Activated naive CD4-positive, alpha-beta T cell treated with anti-CD3 and anti-CD28 coated beads, Interleukin-2, amount 50 U/mL, for 72 hours (primary cell): ENCODE data around the gene NLRP7. TPM values are rescaled to one million over a fixed set of nuclear protein-coding genes. Genes with fewer than 3 reads are reported as not detected.
"Not testable (repeated sequence)": the region's sequence is repeated elsewhere in the genome, so short reads cannot be mapped to it uniquely, and the experiment has no call there.

Experiments used
- ATAC-seq, 2 donors: fragments of 150-1000 bp; cut with Tn5 transposase; 2 replicates each; pipeline ENCODE4 v1.10.0; 2021; ENCODE audit warnings: mild to moderate bottlenecking in 2 of 2, moderate library complexity in 2 of 2
- DNase-seq, 2 donors: peaks; one replicate each; pipeline ENCODE4 v3.0.0; 2021 to 2022; ENCODE audit warnings: low spot score in 2 of 2
- H3K27ac Mint-ChIP-seq, 2 donors: one replicate each; pipeline ENCODE4 v1.8.0; 2022; ENCODE audit warnings: mild to moderate bottlenecking in 2 of 2, mixed read lengths in 2 of 2
- H3K36me3 Mint-ChIP-seq, 2 donors: one replicate each; pipeline ENCODE4 v1.8.0; 2022; ENCODE audit warnings: mixed read lengths in 2 of 2
- H3K9me3 Mint-ChIP-seq, 2 donors: one replicate each; pipeline ENCODE4 v1.8.0; 2022; ENCODE audit warnings: mixed read lengths in 2 of 2
- total RNA-seq, 2 donors: library from RNA; stranded (reverse); gene quantifications; one replicate each; pipeline ENCODE4 v1.2.3, GENCODE V29; 2022

The NLRP7 gene
- total RNA-seq, 2 donors from 2014 or later, result not detected

DNA sequence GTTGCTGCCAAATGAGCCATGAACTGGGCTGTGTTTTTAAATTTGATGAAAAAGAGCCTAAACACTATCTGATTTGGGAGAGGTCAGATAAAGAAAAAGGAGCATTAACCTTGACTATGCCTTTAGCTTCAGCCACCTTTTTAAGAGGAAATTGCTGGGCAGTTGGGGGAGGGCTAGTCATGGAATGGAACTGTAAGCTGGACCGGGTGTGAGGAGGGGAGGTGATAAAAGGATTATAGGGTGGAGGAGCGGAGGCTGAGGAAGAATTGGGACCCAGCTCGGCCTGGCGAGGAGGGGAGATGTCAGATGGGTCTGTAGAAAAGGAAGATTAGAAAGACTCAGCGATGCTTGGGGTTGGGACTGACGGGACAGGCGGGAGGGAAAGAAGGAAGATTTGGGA, 48.6 kb downstream of the NLRP7 start:
- not testable (repeated sequence) for H3K27ac Mint-ChIP-seq, H3K9me3 Mint-ChIP-seq, ATAC-seq, DNase-seq, H3K36me3 Mint-ChIP-seq

DNA sequence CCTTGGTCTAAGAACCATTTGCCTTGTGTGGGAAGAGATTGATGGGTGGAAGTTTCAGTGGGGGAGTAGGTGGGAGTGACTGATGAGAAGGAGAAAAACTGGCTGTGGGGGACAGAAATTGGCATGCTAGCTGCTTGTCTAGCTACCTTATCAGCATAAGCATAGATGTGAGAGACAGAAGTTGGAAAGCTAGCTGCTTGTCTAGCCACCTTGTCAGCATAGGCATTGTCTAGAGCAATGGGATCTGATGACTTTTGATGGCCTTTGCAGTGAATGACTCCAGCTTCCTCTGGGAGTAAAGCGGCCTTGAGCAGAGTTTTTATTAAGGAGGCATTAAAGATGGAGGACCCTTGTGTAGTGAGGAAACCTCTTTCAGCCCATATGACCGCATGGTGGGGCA, 51.3 kb downstream of the NLRP7 start:
- ATAC-seq (no peak), DNase-seq (no peak)
- Mint-ChIP-seq H3K9me3 (no peaks in the 10 kb centered on the region), H3K36me3 (no peaks in the 10 kb centered on the region), H3K27ac (no peak overlapping the region)

DNA sequence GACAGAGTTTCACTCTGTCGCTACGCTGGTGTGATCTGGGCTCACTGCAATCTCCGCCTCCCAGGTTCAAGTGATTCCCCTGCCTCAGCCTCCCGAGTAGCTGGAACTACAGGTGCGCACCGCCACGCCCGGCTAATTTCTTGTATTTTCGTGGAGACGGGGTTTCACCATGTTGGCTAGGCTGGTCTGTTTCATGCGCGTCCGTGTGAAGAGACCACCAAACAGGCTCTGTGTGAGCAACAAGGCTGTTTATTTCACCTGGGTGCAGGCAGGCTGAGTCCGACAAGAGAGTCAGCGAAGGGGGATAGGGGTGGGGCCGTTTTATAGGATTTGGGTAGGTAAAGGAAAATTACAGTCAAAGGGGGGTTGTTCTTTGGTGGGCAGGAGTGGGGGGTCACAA, 53.2 kb downstream of the NLRP7 start:
- not testable (repeated sequence) for H3K9me3 Mint-ChIP-seq, H3K36me3 Mint-ChIP-seq, H3K27ac Mint-ChIP-seq, ATAC-seq, DNase-seq

DNA sequence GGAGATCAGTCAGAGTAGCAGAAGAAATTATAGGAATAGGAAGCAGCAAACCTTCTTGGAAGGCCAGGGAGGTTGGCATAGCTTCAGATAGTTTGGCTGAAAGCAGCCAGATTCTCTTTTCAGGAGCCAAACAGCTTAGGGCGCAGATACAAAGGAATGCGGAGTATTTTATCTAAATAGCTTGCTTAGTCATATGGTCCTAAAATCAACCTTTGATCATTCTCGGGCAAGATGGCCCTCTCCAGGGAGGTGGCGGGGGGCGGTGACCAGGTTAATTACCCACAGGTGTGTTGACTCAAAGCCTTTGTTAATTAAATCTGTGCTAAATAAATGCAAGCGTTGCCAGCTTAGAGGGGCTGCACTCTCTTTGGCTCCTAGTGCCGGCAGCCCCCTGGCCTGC, 53.9 kb downstream of the NLRP7 start:
- Mint-ChIP-seq H3K9me3 (no peaks in the 10 kb centered on the region), H3K27ac (no peak overlapping the region), H3K36me3 (no peaks in the 10 kb centered on the region)
- ATAC-seq (no peak), DNase-seq (no peak)

DNA sequence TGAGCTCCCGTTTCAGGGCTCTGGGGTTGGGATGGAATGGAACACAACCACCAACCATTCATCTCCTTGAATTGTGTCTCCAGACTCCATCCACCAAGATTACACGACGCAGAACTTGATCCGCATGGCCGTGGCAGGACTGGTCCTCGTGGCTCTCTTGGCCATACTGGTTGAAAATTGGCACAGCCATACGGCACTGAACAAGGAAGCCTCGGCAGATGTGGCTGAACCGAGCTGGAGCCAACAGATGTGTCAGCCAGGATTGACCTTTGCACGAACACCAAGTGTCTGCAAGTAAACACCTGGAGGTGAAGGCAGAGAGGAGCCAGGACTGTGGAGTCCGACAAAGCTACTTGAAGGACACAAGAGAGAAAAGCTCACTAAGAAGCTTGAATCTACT, 57.8 kb downstream of the NLRP7 start:
- Mint-ChIP-seq H3K27ac (no peak overlapping the region), H3K9me3 (no peaks in the 10 kb centered on the region), H3K36me3 (no peaks in the 10 kb centered on the region)
- ATAC-seq (no peak), DNase-seq (no peak)

DNA sequence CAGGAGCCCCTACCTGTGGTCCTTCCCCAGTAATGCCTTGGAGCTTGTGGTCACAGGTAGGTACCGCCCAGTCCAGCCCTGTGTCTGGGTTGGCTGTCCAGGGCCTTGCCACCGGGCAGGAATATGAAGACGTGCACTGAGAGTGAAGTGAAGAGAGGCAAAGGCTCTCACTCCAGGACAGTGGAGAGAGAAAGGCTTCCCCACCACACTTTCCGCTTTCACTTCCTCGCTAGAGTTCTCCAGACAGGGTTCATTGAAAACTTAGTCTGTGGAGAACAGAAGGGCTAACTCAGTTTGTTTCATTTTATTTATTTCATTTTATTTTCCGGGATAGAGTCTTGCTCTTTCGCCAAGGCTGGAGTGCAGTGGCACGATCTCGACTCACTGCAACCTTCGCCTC, 59.1 kb downstream of the NLRP7 start:
- ATAC-seq (no peak), DNase-seq (no peak)
- Mint-ChIP-seq H3K36me3 (no peaks in the 10 kb centered on the region), H3K9me3 (no peaks in the 10 kb centered on the region), H3K27ac (no peak overlapping the region)

DNA sequence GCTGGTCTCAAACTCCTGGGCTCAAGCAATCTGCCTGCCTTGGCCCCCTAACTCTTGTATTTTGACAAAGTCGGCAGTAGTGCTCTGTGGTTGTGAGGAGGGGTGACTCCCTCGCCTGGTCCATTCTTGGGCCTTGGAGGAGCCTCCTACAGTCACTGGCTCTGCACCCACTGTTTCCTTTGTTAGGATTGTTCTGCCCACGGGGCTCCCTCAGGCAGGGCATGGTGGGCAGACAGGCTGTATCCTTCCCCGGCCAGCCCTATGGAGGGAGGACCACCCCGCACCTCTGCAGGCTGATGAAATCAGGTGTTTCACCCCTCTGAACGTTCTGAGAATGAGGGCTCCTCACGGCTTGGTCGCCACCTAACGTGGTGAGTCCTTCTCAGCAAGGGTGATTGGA, 64.1 kb downstream of the NLRP7 start:
- no peak for DNase-seq
- Mint-ChIP-seq H3K9me3 (no peaks in the 10 kb centered on the region), H3K27ac (no peak overlapping the region), H3K36me3 (no peaks in the 10 kb centered on the region)
- ATAC-seq, result no peak

DNA sequence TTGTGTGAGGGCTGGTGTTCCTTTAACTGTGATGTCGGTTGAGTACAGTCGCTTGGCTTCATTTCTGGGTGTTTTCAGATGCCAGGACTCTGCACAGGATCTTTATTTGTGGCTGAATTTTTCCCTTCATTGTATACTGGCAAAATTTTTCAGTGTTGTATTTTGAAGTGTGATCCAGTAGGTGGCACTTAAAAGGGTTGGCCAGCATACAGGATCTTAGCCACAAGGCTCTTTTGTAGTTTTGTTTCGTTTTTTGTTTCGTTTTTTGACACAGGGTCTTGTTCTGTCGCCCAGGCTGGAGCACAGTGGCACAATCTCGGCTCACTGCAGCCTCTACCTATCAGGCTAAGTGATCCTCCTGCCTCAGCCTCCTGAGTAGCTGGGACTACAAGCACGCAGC, 64.6 kb downstream of the NLRP7 start:
- H3K36me3 Mint-ChIP-seq, result no peaks in the 10 kb centered on the region
- DNase-seq (no peak), ATAC-seq (peak in 1 of 2 donors; percentile 40)
- no peak overlapping the region for H3K27ac Mint-ChIP-seq
- H3K9me3 Mint-ChIP-seq, result no peaks in the 10 kb centered on the region

DNA sequence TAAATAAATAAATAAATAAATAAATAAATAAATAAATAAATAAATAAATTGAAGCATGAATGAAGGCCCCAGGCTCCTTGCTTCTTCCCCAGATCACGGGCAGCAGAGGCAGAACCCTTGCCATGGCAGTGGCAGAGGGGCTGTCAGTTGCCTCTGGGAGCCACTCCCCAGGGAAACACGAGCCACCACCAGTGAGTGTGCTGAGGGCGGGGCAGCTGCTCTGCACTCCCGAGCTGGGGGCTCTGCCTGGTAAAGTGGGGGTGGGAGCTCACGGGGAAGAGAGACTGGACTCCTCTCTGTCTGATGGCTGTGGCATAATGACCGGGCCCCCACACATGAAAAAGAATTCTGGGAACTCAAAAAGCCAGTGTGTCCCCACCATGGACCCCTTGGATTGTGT, 65.4 kb downstream of the NLRP7 start:
- no peaks in the 10 kb centered on the region for H3K36me3 Mint-ChIP-seq
- no peak overlapping the region for H3K27ac Mint-ChIP-seq
- DNase-seq, result no peak
- ATAC-seq, result no peak
- H3K9me3 Mint-ChIP-seq, result no peaks in the 10 kb centered on the region

DNA sequence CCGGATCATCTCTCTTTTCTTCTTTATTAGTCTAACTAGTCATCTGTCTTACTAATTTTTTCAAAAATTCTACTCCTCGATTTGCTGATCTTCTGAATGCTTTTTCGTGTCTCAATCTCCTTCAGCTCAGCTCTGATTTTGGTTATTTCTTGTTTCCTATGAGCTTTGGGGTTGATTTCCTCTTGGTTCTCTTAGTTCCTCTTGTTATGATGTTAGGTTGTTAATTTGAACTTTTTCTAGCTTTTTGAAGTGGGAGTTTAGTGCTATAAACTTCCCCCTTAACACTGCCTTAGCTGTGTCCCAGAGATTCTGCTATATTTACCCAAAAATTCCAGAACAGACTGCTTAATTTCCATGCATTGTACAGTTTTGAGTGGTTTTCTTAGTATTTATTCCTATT, 69.9 kb downstream of the NLRP7 start:
- no peaks in the 10 kb centered on the region for H3K36me3 Mint-ChIP-seq
- ATAC-seq (no peak), DNase-seq (no peak)
- H3K9me3 Mint-ChIP-seq, result no peaks in the 10 kb centered on the region
- H3K27ac Mint-ChIP-seq, result no peak overlapping the region

DNA sequence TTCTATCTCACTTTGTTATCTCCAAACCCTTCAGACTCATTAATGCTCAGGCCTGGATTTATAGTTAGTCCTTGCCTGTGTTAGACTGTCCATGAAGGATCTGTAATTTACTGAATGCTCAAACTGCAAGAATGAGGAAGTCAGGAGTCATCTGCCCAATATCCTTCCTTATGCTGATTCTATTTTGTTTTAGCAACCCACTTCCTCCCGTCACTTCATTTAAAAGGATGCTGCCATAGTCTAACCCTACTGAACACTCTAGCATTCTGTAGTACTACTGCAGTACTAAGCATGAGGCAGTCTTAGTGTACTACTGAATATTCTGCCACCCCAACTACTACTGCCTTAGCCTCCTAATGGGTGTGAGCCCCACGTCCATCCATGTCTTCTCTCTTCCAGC, 71.8 kb downstream of the NLRP7 start:
- Mint-ChIP-seq H3K9me3 (no peaks in the 10 kb centered on the region), H3K36me3 (no peaks in the 10 kb centered on the region), H3K27ac (no peak overlapping the region)
- DNase-seq, result no peak
- ATAC-seq, result no peak

DNA sequence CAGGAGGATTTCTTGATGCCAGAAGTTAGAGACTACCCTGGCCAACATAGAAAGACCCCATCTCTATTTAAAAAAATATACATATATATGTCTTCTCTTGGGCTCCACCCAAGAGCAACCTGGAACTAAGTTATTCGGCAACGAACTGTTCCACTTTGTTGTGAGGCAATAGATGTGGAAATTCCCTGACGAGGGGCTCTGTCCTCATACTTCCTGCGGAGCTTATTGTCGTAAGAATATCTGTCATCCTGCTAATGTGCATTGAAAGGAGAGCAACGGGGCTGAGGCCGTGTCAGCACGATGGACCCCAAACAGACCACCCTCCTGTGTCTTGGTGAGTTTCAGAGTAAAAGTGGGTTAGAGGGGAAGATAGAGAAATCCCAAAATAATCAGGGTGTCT, 73.3 kb downstream of the NLRP7 start, which contains the start of gene FCAR:
Gene FCAR, plus strand, starts transcription at position 246 of the 400 bp plus-strand sequence. Its CDS starts 55 bp downstream, at position 301.
- no peak within 1 kb of the TSS for H3K27ac Mint-ChIP-seq
- DNase-seq (no peak), ATAC-seq (no peak)
- no peaks in the 10 kb centered on the region for H3K9me3 Mint-ChIP-seq
- no peaks in the 10 kb centered on the region for H3K36me3 Mint-ChIP-seq

Other genes with a start within 250 kb of the NLRP7 start
- not detected for gene KIR3DL3, start 223.1 kb downstream of the NLRP7 start, total RNA-seq
- under 1 TPM in 1 of 2 donors, not detected in 1; 0.27 TPM for gene KIR2DL3, start 209.0 kb downstream of the NLRP7 start, total RNA-seq
- not detected for gene KIR2DL1, start 177.7 kb downstream of the NLRP7 start, total RNA-seq
- under 1 TPM in 1 of 2 donors, not detected in 1; 0.25 TPM for gene KIR2DL4, start 143.9 kb downstream of the NLRP7 start, total RNA-seq
- under 1 TPM; 0.18 to 0.23 TPM for gene KIR3DL1, start 131.1 kb downstream of the NLRP7 start, total RNA-seq
- under 1 TPM; 0.18 to 0.45 TPM for gene KIR2DS4, start 114.9 kb downstream of the NLRP7 start, total RNA-seq
- gene KIR3DL2, start 97.1 kb downstream of the NLRP7 start, total RNA-seq, result 1 to 10 TPM in 1 of 2 donors, under 1 TPM in 1; 0.98 to 1.1 TPM
- not detected for gene FCAR, start 73.3 kb downstream of the NLRP7 start, total RNA-seq
- under 1 TPM; 0.61 to 0.89 TPM for gene NCR1, start 41.4 kb downstream of the NLRP7 start, total RNA-seq
- gene NLRP2, start 18.8 kb upstream of the NLRP7 start, total RNA-seq, result 1 to 10 TPM; 2.3 to 7.0 TPM
- under 1 TPM in 1 of 2 donors, not detected in 1; 0.75 TPM for gene GP6, start 90.7 kb upstream of the NLRP7 start, total RNA-seq
- gene RDH13, start 115.6 kb upstream of the NLRP7 start, total RNA-seq, result 10 to 100 TPM; 15.9 to 16.0 TPM
- 1 to 10 TPM; 1.2 to 2.6 TPM for gene EPS8L1, start 128.3 kb upstream of the NLRP7 start, total RNA-seq
- 10 to 100 TPM; 52.7 to 76.5 TPM for gene PPP1R12C, start 170.1 kb upstream of the NLRP7 start, total RNA-seq
- 1 to 10 TPM in 1 of 2 donors, not detected in 1; 1.3 TPM for gene TNNT1, start 201.7 kb upstream of the NLRP7 start, total RNA-seq
- gene TNNI3, start 210.2 kb upstream of the NLRP7 start, total RNA-seq, result not detected
- gene DNAAF3, start 219.1 kb upstream of the NLRP7 start, total RNA-seq, result under 1 TPM; 0.55 to 0.95 TPM
- gene SYT5, start 232.8 kb upstream of the NLRP7 start, total RNA-seq, result not detected